Endodermal cell (in vitro differentiated cells): ENCODE results near the gene PRRX2. TPM values are rescaled to one million over a fixed set of nuclear protein-coding genes. Genes with fewer than 3 reads are reported as not detected.

Experiments
- DNase-seq: peaks from one replicate; pipeline ENCODE4 v3.0.0-alpha.2; 2017
- H3K27ac ChIP-seq: 2 replicates; pipeline ENCODE4 v1.5.1; 2013; ENCODE audit warnings: mild to moderate bottlenecking, low read depth, low read length, moderate library complexity
- H3K27me3 ChIP-seq: 2 replicates; pipeline ENCODE4 v1.6.1; 2013; ENCODE audit warnings: mild to moderate bottlenecking, low read length, moderate library complexity; ENCODE audit not compliant: insufficient read depth, control insufficient read depth, poor library complexity, severe bottlenecking
- H3K36me3 ChIP-seq: 2 replicates; pipeline ENCODE4 v1.7.0; 2013; ENCODE audit warnings: mild to moderate bottlenecking, low read length, moderate library complexity; ENCODE audit not compliant: control insufficient read depth, insufficient read depth
- H3K4me1 ChIP-seq: one replicate; pipeline ENCODE4 v1.7.0; 2013; ENCODE audit warnings: low read length; ENCODE audit not compliant: control insufficient read depth, insufficient read depth
- H3K4me3 ChIP-seq: 2 replicates; pipeline ENCODE4 v1.5.1; 2013; ENCODE audit warnings: mild to moderate bottlenecking, low read length, moderate library complexity
- H3K9ac ChIP-seq: 2 replicates; pipeline ENCODE4 v1.6.1; 2013; ENCODE audit warnings: mild to moderate bottlenecking, low read length, moderate library complexity; ENCODE audit not compliant: poor library complexity, severe bottlenecking; ENCODE audit errors: extremely low read depth
- H3K9me3 ChIP-seq: 2 replicates; pipeline ENCODE4 v1.6.1; 2013; ENCODE audit warnings: mild to moderate bottlenecking, low read length, moderate library complexity; ENCODE audit not compliant: control insufficient read depth
- H3K27ac Mint-ChIP-seq: 2 replicates; pipeline ENCODE4 v1.8.0; 2020; ENCODE audit warnings: mixed read lengths
- H3K27me3 Mint-ChIP-seq: 2 replicates; pipeline ENCODE4 v1.8.0; 2021; ENCODE audit warnings: mild to moderate bottlenecking, mixed read lengths; ENCODE audit not compliant: insufficient read depth
- H3K36me3 Mint-ChIP-seq: 2 replicates; pipeline ENCODE4 v1.8.0; 2020; ENCODE audit warnings: low read depth, mixed read lengths
- H3K4me1 Mint-ChIP-seq: 2 replicates; pipeline ENCODE4 v1.8.0; 2020; ENCODE audit warnings: mixed read lengths
- H3K4me3 Mint-ChIP-seq: 2 replicates; pipeline ENCODE4 v1.8.0; 2020; ENCODE audit warnings: mild to moderate bottlenecking, moderate library complexity, mixed read lengths
- H3K9me3 Mint-ChIP-seq: 2 replicates; pipeline ENCODE4 v1.8.0; 2020; ENCODE audit warnings: mild to moderate bottlenecking, mixed read lengths
- CTCF ChIP-seq: fragments of 200-600 bp; sonication (generic); conservative IDR thresholded peaks from 2 replicates; pipeline ENCODE4 v1.5.0; 2021; ENCODE audit warnings: antibody characterized with exemption, mild to moderate bottlenecking
- WGBS, 2 experiments: methylation state at CpG; one replicate each; pipeline versions ENCODE4 v1.1.5 to v1.1.7; 2013; ENCODE audit warnings: missing lambda C conversion rate in 2 of 2, mixed read lengths in 1 of 2; ENCODE audit not compliant: insufficient coverage in 1 of 2, insufficient read length in 1 of 2; 5-methylcytosine and 5-hydroxymethylcytosine counted together
- total RNA-seq, 2 donors: library from RNA; stranded (reverse); fragmentation: NEBNext Ultra II Directional in 1 of 2; extraction: Animal tissue kit (Norgen Biotek cat#: 25700) in 1 of 2; gene quantifications; 2 replicates in 1 of 2; 3 replicates in 1 of 2; pipeline ENCODE4 v1.2.1, GENCODE V29; 2021

Gene PRRX2
- total RNA-seq, 2 donors from 2014 or later, result 1.0 to 3.8 TPM

DNA sequence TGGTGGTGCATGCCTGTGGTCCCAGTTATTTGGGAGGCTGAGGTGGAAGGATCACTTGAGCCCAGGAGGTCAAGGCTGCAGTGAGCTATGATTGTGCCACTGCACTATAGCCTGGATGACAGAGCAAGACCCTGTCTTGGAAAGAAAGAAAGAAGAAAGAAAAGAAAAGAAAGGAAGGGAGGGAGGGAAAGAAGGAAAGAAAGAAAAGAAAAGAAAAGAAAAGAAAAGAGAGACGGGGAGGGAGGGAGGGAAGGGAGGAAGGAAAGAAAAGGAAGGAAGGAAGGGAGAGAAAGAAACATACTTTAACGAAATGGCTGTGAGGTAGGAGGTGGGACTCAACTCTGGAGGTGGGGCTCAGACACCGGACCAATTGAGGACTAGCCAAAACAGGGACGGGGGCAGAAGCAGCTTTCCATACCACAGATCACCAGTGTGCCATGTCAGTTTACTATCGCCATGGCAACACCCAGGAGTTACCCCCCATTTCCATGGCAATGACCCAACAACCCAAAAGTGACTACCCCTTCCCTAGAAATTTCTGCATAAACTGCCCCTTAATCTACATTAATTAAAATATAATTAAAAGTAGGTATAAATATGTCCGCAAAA lies 66.1 kb downstream of the PRRX2 start:
- Mint-ChIP-seq H3K4me3 (no peak overlapping the region), H3K27ac (no peak overlapping the region), H3K27me3 (peaks cover 2% of the 10 kb centered on the region), H3K36me3 (no peaks in the 10 kb centered on the region), H3K9me3 (no peaks in the 10 kb centered on the region), H3K4me1 (peaks cover 3% of the 10 kb centered on the region)
- no peak overlapping the region for H3K9ac ChIP-seq
- H3K9me3 ChIP-seq, result no peaks in the 10 kb centered on the region
- TF ChIP-seq CTCF, result no peak
- no peak overlapping the region for H3K4me3 ChIP-seq
- H3K4me1 ChIP-seq, result no peaks in the 10 kb centered on the region
- H3K36me3 ChIP-seq, result no peaks in the 10 kb centered on the region
- no peak for DNase-seq
- no peak overlapping the region for H3K27ac ChIP-seq
- 51 to 65% methylated on average over 3 to 6 of the region's 6 CpGs for WGBS, 2 experiments
- H3K27me3 ChIP-seq, result no peaks in the 10 kb centered on the region

GRCh38 chr9:129732100-129732499 lies 66.7 kb downstream of the PRRX2 start:
- no peak for DNase-seq
- 85 to 86% methylated on average over 10 of the region's 10 CpGs for WGBS, 2 experiments
- H3K9me3 Mint-ChIP-seq, result no peaks in the 10 kb centered on the region
- no peak overlapping the region for H3K4me3 Mint-ChIP-seq
- no peaks in the 10 kb centered on the region for H3K36me3 Mint-ChIP-seq
- no peaks in the 10 kb centered on the region for H3K9me3 ChIP-seq
- H3K9ac ChIP-seq, result no peak overlapping the region
- no peak for TF ChIP-seq CTCF
- H3K4me3 ChIP-seq, result no peak overlapping the region
- no peak overlapping the region for H3K27ac ChIP-seq
- H3K4me1 ChIP-seq, result no peaks in the 10 kb centered on the region
- H3K36me3 ChIP-seq, result no peaks in the 10 kb centered on the region
- H3K4me1 Mint-ChIP-seq, result no peaks in the 10 kb centered on the region
- no peaks in the 10 kb centered on the region for H3K27me3 ChIP-seq
- H3K27me3 Mint-ChIP-seq, result peaks cover 5% of the 10 kb centered on the region
- H3K27ac Mint-ChIP-seq, result no peak overlapping the region

- H3K27me3 Mint-ChIP-seq, result peaks cover 10% of the 10 kb centered on the region
- no peaks in the 10 kb centered on the region for H3K36me3 Mint-ChIP-seq
- no peak overlapping the region for H3K27ac Mint-ChIP-seq
- Histone ChIP-seq H3K9ac (no peak overlapping the region), H3K36me3 (no peaks in the 10 kb centered on the region), H3K4me1 (peaks cover 2% of the 10 kb centered on the region), H3K4me3 (no peak overlapping the region), H3K27ac (no peak overlapping the region), H3K27me3 (no peaks in the 10 kb centered on the region), H3K9me3 (no peaks in the 10 kb centered on the region)
- no peaks in the 10 kb centered on the region for H3K9me3 Mint-ChIP-seq
- no peak for DNase-seq
- no peak for TF ChIP-seq CTCF
- H3K4me3 Mint-ChIP-seq, result no peak overlapping the region
- peaks cover under 1% of the 10 kb centered on the region for H3K4me1 Mint-ChIP-seq
- 86 to 89% methylated on average over 18 to 23 of the region's 23 CpGs for WGBS, 2 experiments
These were observed 67.6 kb downstream of the PRRX2 start for GRCh38 chr9:129732946-129733631.
